Hepatic stellate cell (primary cell): ENCODE results near the gene DENND1C.
A peak's percentile ranks its signal among the peaks of the same experiment; 100 is the strongest.
"Not testable (repeated sequence)": the region's sequence is repeated elsewhere in the genome, so short reads cannot be mapped to it uniquely, and the experiment has no call there.

Experiments
- DNase-seq: peaks from one replicate; pipeline ENCODE4 v3.0.0; 2011; ENCODE audit warnings: low spot score

DENND1C gene

GRCh38 chr19:6455924-6456323 is 25.7 kb downstream of the DENND1C start:
- no peak for DNase-seq

GRCh38 chr19:6453951-6454565 is 27.5 kb downstream of the DENND1C start:
- DNase-seq: no peak

GRCh38 chr19:6452899-6453298 is 28.7 kb downstream of the DENND1C start:
- DNase-seq: no peak

- DNase-seq: no peak
Observed at GRCh38 chr19:6452223-6452614, 29.4 kb downstream of the DENND1C start.

- DNase-seq: no peak
Observed at GRCh38 chr19:6451583-6452222, 29.9 kb downstream of the DENND1C start.

GRCh38 chr19:6450166-6450565 is 31.4 kb downstream of the DENND1C start:
- DNase-seq: no peak

- DNase-seq: no peak
Observed at GRCh38 chr19:6448045-6448444, 33.5 kb downstream of the DENND1C start.

- DNase-seq: no peak
Observed at GRCh38 chr19:6446452-6446851, 35.1 kb downstream of the DENND1C start.

- no peak for DNase-seq
Observed at GRCh38 chr19:6443986-6444385, 37.6 kb downstream of the DENND1C start.

GRCh38 chr19:6442087-6442688 is 39.4 kb downstream of the DENND1C start:
- DNase-seq: no peak

GRCh38 chr19:6440905-6441304 is 40.7 kb downstream of the DENND1C start:
- DNase-seq: no peak

GRCh38 chr19:6439743-6440142 is 41.8 kb downstream of the DENND1C start:
- DNase-seq: no peak

- no peak for DNase-seq
Observed at GRCh38 chr19:6433663-6434062, 47.9 kb downstream of the DENND1C start, which contains the start of gene SLC25A41. TSS of gene SLC25A41 (minus strand) at chr19:6433763. CDS start at chr19:6433693, 70 bp downstream.

GRCh38 chr19:6433165-6433564 is 48.4 kb downstream of the DENND1C start:
- DNase-seq: no peak

- DNase-seq: no peak
Observed at GRCh38 chr19:6431891-6432290, 49.7 kb downstream of the DENND1C start.

GRCh38 chr19:6429419-6430221 is 52.0 kb downstream of the DENND1C start:
- no peak for DNase-seq

GRCh38 chr19:6428692-6429418 is 52.7 kb downstream of the DENND1C start:
- not testable (repeated sequence) for DNase-seq

- no peak for DNase-seq
Observed at GRCh38 chr19:6427131-6427530, 54.5 kb downstream of the DENND1C start.

GRCh38 chr19:6425732-6426620 is 55.6 kb downstream of the DENND1C start:
- no peak for DNase-seq

- peak; percentile 100 for DNase-seq
Observed at GRCh38 chr19:6424939-6425731, 56.5 kb downstream of the DENND1C start.
